Tibial artery (tissue), 4 donors: Measurements from ENCODE around the gene TRIM50.
"Not testable (repeated sequence)": the region's sequence is repeated elsewhere in the genome, so short reads cannot be mapped to it uniquely, and the experiment has no call there.

ENCODE experiments used
- DNase-seq, 2 donors: peaks; one replicate each; pipeline ENCODE4 v3.0.0-alpha.2; 2019
- H3K27ac ChIP-seq, 2 donors: fragments of 200-600 bp; sonication (generic) in 1 of 2; 1 replicate in 1 of 2; 2 replicates in 1 of 2; pipeline ENCODE4 v1.5.1; 2018 to 2019; ENCODE audit warnings: mild to moderate bottlenecking in 1 of 2
- H3K27me3 ChIP-seq, 2 donors: fragments of 200-600 bp; sonication (generic) in 1 of 2; one replicate each; pipeline versions ENCODE4 v1.5.1 to v1.6.0; 2016 to 2019
- H3K36me3 ChIP-seq, 3 donors: fragments of 200-600 bp; sonication (generic) in 2 of 3; one replicate each; pipeline ENCODE4 v1.5.1; 2016 to 2019; ENCODE audit warnings: mild to moderate bottlenecking in 2 of 3
- H3K4me1 ChIP-seq, 4 donors: fragments of 200-600 bp; sonication (generic) in 2 of 4; 1 replicate in 3 of 4; 2 replicates in 1 of 4; pipeline ENCODE4 v1.5.1; 2016 to 2019
- H3K4me3 ChIP-seq, 2 donors: fragments of 200-600 bp; sonication (generic) in 1 of 2; 1 replicate in 1 of 2; 2 replicates in 1 of 2; pipeline ENCODE4 v1.5.1; 2018 to 2019; ENCODE audit warnings: mild to moderate bottlenecking in 2 of 2
- H3K9me3 ChIP-seq, 3 donors: fragments of 200-600 bp; sonication (generic) in 1 of 3; one replicate each; pipeline ENCODE4 v1.5.1; 2016 to 2019
- intact Hi-C: fragments of 100-400 bp; cut with DNase I; formaldehyde crosslinking; loops from one replicate; pipeline ENCODE4 v1.15.0; 2023; ENCODE audit warnings: low total_unique reads
- TF ChIP-seq, protein P1 (sequence below), 2 experiments: fragments of 200-600 bp in 1 of 2; fragments of 450-650 bp in 1 of 2; IDR thresholded peaks; one replicate each; pipeline ENCODE4 v1.5.1; 2017 to 2019; ENCODE audit warnings: antibody characterized with exemption in 2 of 2, mild to moderate bottlenecking in 1 of 2, moderate library complexity in 1 of 2

Gene TRIM50

GRCh38 chr7:73327922-73328321 lies at the start of gene TRIM50, which contains the start of gene FKBP6:
Gene TRIM50 (minus strand): TSS chr7:73328082. CDS start chr7:73324787, 3,295 bp downstream.
Gene FKBP6 (plus strand): TSS chr7:73328161. CDS start chr7:73328429, 268 bp downstream.
- DNase-seq, intact Hi-C loops: not testable (repeated sequence)

DNA sequence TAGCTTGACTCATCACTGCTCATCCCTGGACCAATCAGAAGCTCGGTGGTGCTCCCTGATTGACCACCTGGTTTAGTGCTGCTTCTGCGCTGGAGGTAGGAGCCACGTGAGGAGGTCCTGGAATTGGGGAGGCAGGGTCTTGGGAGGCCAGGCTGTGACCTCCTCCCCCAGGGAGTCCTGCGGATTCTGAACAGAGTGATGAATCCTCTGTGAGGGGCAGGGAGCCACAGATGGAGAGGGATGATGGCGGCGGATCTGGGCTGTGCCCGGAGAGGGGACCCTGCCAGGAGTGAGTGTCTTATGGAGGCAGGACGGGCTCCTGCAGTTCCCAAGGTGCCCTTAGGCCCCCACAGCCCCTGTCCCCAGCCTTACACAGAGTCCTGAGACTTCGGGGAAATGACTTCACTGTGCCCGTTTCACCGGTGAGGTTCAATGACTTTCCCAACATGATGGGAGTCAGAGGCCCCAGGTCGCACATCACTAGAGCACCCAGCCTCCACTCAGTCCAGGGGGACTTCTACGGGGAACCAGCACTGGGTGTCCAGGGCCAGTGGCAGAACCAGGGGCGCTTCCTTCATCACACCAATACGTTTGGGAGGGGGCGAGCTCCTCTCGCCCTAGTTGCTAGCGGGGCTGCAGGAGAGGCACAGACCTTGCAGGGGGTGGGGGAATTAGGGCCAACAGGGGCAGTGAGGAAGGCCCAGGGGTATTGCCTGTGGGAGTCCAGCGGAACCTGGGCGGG lies 49.0 kb upstream of the TRIM50 start:
- no peaks in the 10 kb centered on the region for H3K9me3 ChIP-seq
- intact Hi-C loops = no loop called here
- no peak overlapping the region for H3K27ac ChIP-seq
- no peak for DNase-seq
- H3K27me3 ChIP-seq = peaks cover 0 to 29% of the 10 kb centered on the region in 2 donors
- no peaks in the 10 kb centered on the region for H3K36me3 ChIP-seq
- H3K4me1 ChIP-seq = peaks cover 0 to 5% (median 2%) of the 10 kb centered on the region in 4 donors
- TF ChIP-seq, protein P1, sequence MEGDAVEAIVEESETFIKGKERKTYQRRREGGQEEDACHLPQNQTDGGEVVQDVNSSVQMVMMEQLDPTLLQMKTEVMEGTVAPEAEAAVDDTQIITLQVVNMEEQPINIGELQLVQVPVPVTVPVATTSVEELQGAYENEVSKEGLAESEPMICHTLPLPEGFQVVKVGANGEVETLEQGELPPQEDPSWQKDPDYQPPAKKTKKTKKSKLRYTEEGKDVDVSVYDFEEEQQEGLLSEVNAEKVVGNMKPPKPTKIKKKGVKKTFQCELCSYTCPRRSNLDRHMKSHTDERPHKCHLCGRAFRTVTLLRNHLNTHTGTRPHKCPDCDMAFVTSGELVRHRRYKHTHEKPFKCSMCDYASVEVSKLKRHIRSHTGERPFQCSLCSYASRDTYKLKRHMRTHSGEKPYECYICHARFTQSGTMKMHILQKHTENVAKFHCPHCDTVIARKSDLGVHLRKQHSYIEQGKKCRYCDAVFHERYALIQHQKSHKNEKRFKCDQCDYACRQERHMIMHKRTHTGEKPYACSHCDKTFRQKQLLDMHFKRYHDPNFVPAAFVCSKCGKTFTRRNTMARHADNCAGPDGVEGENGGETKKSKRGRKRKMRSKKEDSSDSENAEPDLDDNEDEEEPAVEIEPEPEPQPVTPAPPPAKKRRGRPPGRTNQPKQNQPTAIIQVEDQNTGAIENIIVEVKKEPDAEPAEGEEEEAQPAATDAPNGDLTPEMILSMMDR (IDR thresholded peaks at IDR 0.05) = no peak
- H3K4me3 ChIP-seq = no peak overlapping the region

More at GRCh38 chr7:73327922-73328321, at the start of gene TRIM50, which contains the start of gene FKBP6:
- not testable (repeated sequence) for H3K9me3 ChIP-seq, H3K36me3 ChIP-seq, H3K4me1 ChIP-seq, H3K27me3 ChIP-seq, H3K27ac ChIP-seq, H3K4me3 ChIP-seq

DNA sequence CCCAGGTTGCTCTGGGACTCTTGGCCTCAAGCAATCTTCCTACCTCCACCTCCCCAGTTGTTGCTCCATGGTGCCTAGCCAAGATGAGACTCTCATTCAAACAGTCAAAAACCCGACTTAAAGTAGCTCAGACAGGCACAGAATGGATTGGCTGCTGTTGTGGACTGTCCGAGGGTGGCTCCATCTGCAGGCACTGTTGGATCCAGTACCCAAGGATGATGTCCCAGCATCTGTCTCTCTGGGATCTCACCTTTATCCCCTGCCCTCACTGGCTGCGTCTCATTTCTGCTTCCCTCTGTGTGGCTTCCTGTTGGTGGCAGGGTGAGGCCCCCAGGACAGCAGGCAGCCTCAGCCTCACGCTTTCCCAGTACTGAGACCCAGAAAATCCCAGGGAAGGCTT lies 48.4 kb upstream of the TRIM50 start:
- DNase-seq, H3K36me3 ChIP-seq, H3K27ac ChIP-seq, H3K4me1 ChIP-seq, H3K4me3 ChIP-seq, intact Hi-C loops, H3K9me3 ChIP-seq: not testable (repeated sequence)
- peaks cover 0 to 29% of the 10 kb centered on the region in 2 donors for H3K27me3 ChIP-seq

DNA sequence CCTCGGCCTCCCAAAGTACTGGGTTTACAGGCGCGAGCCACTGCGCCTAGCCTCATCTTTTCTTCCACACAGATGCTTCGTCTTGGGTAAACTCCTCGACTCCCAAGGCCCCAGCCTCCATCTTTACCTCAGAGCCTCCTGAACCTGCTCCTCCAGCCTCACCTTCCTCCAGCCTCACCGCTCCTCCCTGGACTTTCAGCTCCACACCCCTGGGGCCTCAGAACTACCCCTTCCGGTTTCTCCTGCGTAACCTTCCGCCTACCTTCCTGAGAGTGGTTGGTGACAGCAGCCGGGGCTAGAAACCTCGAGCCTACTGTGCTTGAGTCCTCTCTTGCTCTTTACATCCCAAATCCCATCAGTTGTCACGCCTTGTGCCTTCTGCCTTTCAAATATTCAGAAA lies 45.9 kb upstream of the TRIM50 start:
- no peaks in the 10 kb centered on the region for H3K36me3 ChIP-seq
- peaks cover 0 to 24% of the 10 kb centered on the region in 2 donors for H3K27me3 ChIP-seq
- no peaks in the 10 kb centered on the region for H3K9me3 ChIP-seq
- peaks cover 0 to 5% (median 2%) of the 10 kb centered on the region in 4 donors for H3K4me1 ChIP-seq
- no peak overlapping the region for H3K4me3 ChIP-seq
- intact Hi-C loops = no loop called here
- no peak overlapping the region for H3K27ac ChIP-seq
- TF ChIP-seq, protein P1 (IDR thresholded peaks at IDR 0.05) = no peak
- no peak for DNase-seq

- Histone ChIP-seq H3K4me3 (no peak overlapping the region), H3K36me3 (no peaks in the 10 kb centered on the region), H3K27me3 (peaks cover 0 to 13% of the 10 kb centered on the region in 2 donors), H3K9me3 (no peaks in the 10 kb centered on the region), H3K4me1 (no peaks in the 10 kb centered on the region), H3K27ac (no peak overlapping the region)
- TF ChIP-seq, protein P1 (IDR thresholded peaks at IDR 0.05) = no peak
- intact Hi-C loops = no loop called here
- no peak for DNase-seq
These were observed 41.7 kb upstream of the TRIM50 start for GRCh38 chr7:73369622-73370021.

DNA sequence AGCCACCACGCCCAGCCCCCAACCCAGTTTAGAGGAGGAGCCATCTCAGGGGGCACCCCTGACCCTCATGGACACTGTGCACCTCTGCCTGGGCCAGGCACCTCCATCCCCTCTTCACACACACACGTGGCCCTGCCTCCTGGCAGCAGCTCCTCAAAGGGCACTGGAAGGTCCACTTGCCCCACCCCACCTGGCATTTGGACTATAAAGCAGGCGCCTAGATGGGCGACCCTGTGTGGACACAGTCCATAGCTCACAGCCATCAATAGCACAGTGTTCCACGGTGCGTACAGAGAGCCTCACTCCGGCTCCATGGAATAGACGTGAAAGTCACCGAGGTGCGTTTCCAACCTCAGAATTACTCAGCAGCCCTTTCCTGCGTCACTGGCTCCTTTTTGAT lies 41.1 kb upstream of the TRIM50 start:
- H3K27me3 ChIP-seq = peaks cover 0 to 17% of the 10 kb centered on the region in 2 donors
- H3K9me3 ChIP-seq = no peaks in the 10 kb centered on the region
- TF ChIP-seq, protein P1 (IDR thresholded peaks at IDR 0.05) = no peak
- DNase-seq = no peak
- no peaks in the 10 kb centered on the region for H3K36me3 ChIP-seq
- intact Hi-C loops = no loop called here
- H3K27ac ChIP-seq = no peak overlapping the region
- no peaks in the 10 kb centered on the region for H3K4me1 ChIP-seq
- no peak overlapping the region for H3K4me3 ChIP-seq
